DND-41 (cell line): ENCODE results near the gene TNFSF9.

Source experiments
- CTCF ChIP-seq: IDR thresholded peaks from 2 replicates; pipeline ENCODE4 v1.5.1; 2012; ENCODE audit warnings: borderline replicate concordance, low read length, moderate library complexity, mild to moderate bottlenecking; ENCODE audit not compliant: poor library complexity, severe bottlenecking; ENCODE audit errors: extremely low read depth
- EZH2 ChIP-seq: IDR thresholded peaks from 3 replicates; pipeline ENCODE4 v1.6.1; 2012; ENCODE audit warnings: borderline replicate concordance, low read depth, mild to moderate bottlenecking, moderate library complexity, low read length, inconsistent platforms; ENCODE audit not compliant: severe bottlenecking

- TF ChIP-seq CTCF (no peak), EZH2 (no peak)
These were observed 3.1 kb downstream of the TNFSF9 start for GRCh38 chr19:6533746-6534418.
